Caco-2 (cell line): Measurements from ENCODE around the gene GPSM1. TPM values are rescaled to one million over a fixed set of nuclear protein-coding genes. Genes with fewer than 3 reads are reported as not detected.
A peak's percentile ranks its signal among the peaks of the same experiment; 100 is the strongest.

Source experiments
- BruUV-seq: library from RNA; stranded (reverse); fragments of 400-500 nt; replicated peaks from 2 replicates; lab custom pipeline; 2021; lab: Mats Ljungman, UMichigan
- CTCF ChIA-PET: fragments of 300-600 bp; sonication (Branson Sonifier 250); formaldehyde crosslinking; loops from one replicate; lab custom pipeline; 2022; ENCODE audit warnings: antibody characterized with exemption; lab: Charles Lee
- POLR2A ChIA-PET: fragments of 300-600 bp; sonication (Branson Sonifier 250); formaldehyde crosslinking; loops from one replicate; lab custom pipeline; 2022; ENCODE audit warnings: antibody characterized with exemption; lab: Charles Lee
- DNase-seq, 2 experiments: peaks; one replicate each; pipeline versions ENCODE4 v3.0.0 to v3.0.0-alpha.2; 2020 to 2022
- H3K27me3 ChIP-seq: replicated peaks from 2 replicates; pipeline ENCODE4 v1.6.0; 2011; ENCODE audit warnings: low read length; ENCODE audit not compliant: control insufficient read depth, insufficient read depth
- H3K36me3 ChIP-seq: 2 replicates; pipeline ENCODE4 v1.5.1; 2011; ENCODE audit warnings: low read length; ENCODE audit not compliant: control insufficient read depth, insufficient read depth
- H3K4me1 ChIP-seq: fragments of 250-450 bp; sonication (Bioruptor Pico); 2 replicates; pipeline ENCODE4 v1.5.1; 2020; ENCODE audit warnings: mild to moderate bottlenecking
- H3K4me3 ChIP-seq: 2 replicates; pipeline ENCODE4 v1.5.1; 2011; ENCODE audit warnings: low read depth, mild to moderate bottlenecking, control low read depth, low read length
- H3K9me3 ChIP-seq: fragments of 250-450 bp; sonication (Bioruptor Pico); 2 replicates; pipeline ENCODE4 v1.5.1; 2020; ENCODE audit warnings: mild to moderate bottlenecking, moderate library complexity
- H3K27ac Mint-ChIP-seq: one replicate; pipeline ENCODE4 v1.8.0; 2022; ENCODE audit warnings: mixed read lengths; ENCODE audit not compliant: unreplicated experiment
- H3K27me3 Mint-ChIP-seq: one replicate; pipeline ENCODE4 v1.8.0; 2022; ENCODE audit warnings: mixed read lengths; ENCODE audit not compliant: insufficient read depth, unreplicated experiment
- H3K36me3 Mint-ChIP-seq: one replicate; pipeline ENCODE4 v1.8.0; 2022; ENCODE audit warnings: mild to moderate bottlenecking, mixed read lengths; ENCODE audit not compliant: insufficient read depth, unreplicated experiment
- H3K4me1 Mint-ChIP-seq: one replicate; pipeline ENCODE4 v1.8.0; 2022; ENCODE audit warnings: low read depth, mixed read lengths; ENCODE audit not compliant: unreplicated experiment
- H3K4me3 Mint-ChIP-seq: one replicate; pipeline ENCODE4 v1.8.0; 2022; ENCODE audit warnings: mild to moderate bottlenecking, moderate library complexity, mixed read lengths; ENCODE audit not compliant: unreplicated experiment
- H3K9me3 Mint-ChIP-seq: one replicate; pipeline ENCODE4 v1.8.0; 2022; ENCODE audit warnings: mixed read lengths; ENCODE audit not compliant: unreplicated experiment
- CTCF ChIP-seq, 2 experiments: fragments of 200-600 bp in 1 of 2; IDR thresholded peaks; 1 replicate in 1 of 2; 2 replicates in 1 of 2; pipeline versions ENCODE4 v1.5.1 to v1.8.0; 2011 to 2022; ENCODE audit warnings: antibody characterized with exemption in 1 of 2, control low read depth in 1 of 2, inconsistent platforms in 1 of 2, low read depth in 1 of 2, low read length in 1 of 2, mild to moderate bottlenecking in 1 of 2, moderate library complexity in 1 of 2; ENCODE audit not compliant: insufficient read depth in 1 of 2, severe bottlenecking in 1 of 2, unreplicated experiment in 1 of 2
- intact Hi-C: fragments of 100-400 bp; cut with micrococcal nuclease; formaldehyde crosslinking; loops from one replicate; pipeline ENCODE4 v1.10.0; 2022; ENCODE audit not compliant: unreplicated experiment
- total RNA-seq: library from RNA; stranded (reverse); gene quantifications from 2 replicates; pipeline ENCODE4 v1.2.3, GENCODE V29; 2022

The GPSM1 gene
- total RNA-seq, 1 experiment from 2014 or later = 25.7 TPM

DNA sequence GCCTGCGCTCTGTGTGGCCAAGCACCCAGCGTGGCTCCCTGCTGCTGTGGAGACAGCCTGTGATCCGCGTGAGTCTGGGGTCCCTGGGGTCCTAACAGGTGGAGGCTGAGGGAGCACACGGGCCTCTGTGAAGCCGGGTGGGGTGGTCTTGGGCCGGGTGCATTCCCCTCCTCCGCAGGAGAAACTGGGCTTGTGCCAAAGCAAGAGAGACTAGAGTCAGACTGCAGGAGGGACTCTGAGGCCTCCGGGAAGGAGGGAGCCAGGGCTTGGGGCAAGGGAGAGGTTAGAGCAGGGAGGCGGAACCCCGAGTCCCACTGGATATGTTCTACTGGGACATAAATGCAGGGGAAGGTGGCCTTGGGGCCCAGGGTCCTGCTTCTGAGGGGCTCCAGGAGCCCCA lies 25.7 kb downstream of the GPSM1 start:
- Mint-ChIP-seq H3K27ac (no peak overlapping the region), H3K27me3 (no peaks in the 10 kb centered on the region), H3K4me1 (no peaks in the 10 kb centered on the region), H3K36me3 (peaks cover 43% of the 10 kb centered on the region), H3K9me3 (no peaks in the 10 kb centered on the region), H3K4me3 (no peak overlapping the region)
- DNase-seq = no peak
- intact Hi-C loops = no loop called here
- Histone ChIP-seq H3K4me3 (no peak overlapping the region), H3K9me3 (no peaks in the 10 kb centered on the region), H3K27me3 (no peaks in the 10 kb centered on the region), H3K36me3 (no peaks in the 10 kb centered on the region), H3K4me1 (peaks cover 12% of the 10 kb centered on the region)
- BruUV-seq = no TSS peak
- ChIA-PET POLR2A (no interaction called here), CTCF (no interaction called here)
- no peak for TF ChIP-seq CTCF (IDR thresholded peaks at IDR 0.05; ENCODE audit: insufficient read depth in 1 of 2, low read depth in 1 of 2, low read length in 1 of 2, severe bottlenecking in 1 of 2, unreplicated experiment in 1 of 2)

DNA sequence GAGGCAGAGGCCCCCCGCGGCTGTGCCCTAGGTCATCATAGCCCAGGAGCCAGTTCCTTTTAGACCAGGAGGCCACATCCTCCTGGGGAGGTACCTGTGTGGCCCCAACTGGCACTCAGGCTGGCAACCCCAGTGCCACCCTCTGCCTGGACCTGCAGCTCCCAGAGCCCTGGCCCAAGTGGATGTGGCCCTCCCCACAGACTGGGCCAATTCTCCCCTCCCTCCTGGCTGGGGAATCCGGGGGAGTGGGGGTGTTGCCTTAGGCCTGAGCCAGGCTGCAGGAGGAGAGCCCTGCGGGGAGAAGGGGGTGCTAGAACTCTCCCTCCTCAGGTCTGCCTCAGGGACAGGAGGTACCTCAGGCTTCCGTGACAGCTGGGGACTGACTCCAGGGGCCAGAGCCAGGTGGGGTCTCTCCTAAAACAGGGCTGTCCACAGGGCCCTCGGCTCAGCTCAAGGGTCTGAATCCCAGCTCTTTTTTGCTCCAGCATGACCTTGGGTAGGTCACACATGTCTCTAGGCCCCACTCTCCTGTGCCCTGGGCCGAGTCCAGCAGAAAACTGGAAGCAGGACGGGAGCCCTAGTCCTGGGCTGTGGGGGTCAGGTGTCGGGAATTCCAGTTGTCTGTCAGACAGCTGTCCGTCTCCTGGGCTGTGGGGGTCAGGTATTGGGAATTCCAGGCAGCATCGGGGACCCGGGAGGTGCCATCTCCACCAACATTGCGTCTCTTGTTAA lies 26.6 kb downstream of the GPSM1 start:
- Mint-ChIP-seq H3K9me3 (no peaks in the 10 kb centered on the region), H3K27me3 (no peaks in the 10 kb centered on the region), H3K4me3 (no peak overlapping the region), H3K4me1 (no peaks in the 10 kb centered on the region), H3K27ac (peak overlapping the region; percentile 63), H3K36me3 (peaks cover 46% of the 10 kb centered on the region)
- CTCF ChIA-PET = interaction anchor here (0.9 to 1.6 kb wide), 2 partner anchors 8 to 10 kb away, joined by 3 to 4 read pairs; partner anchors contain the start of gene DNLZ
- H3K27me3 ChIP-seq = no peaks in the 10 kb centered on the region
- no peaks in the 10 kb centered on the region for H3K9me3 ChIP-seq
- DNase-seq = no peak
- TF ChIP-seq CTCF (IDR thresholded peaks at IDR 0.05; ENCODE audit: insufficient read depth in 1 of 2, low read depth in 1 of 2, low read length in 1 of 2, severe bottlenecking in 1 of 2, unreplicated experiment in 1 of 2) = no peak
- no peaks in the 10 kb centered on the region for H3K36me3 ChIP-seq
- POLR2A ChIA-PET = no interaction called here
- H3K4me3 ChIP-seq = no peak overlapping the region
- peaks cover 12% of the 10 kb centered on the region for H3K4me1 ChIP-seq
- intact Hi-C loops = no loop called here
- BruUV-seq = no TSS peak

DNA sequence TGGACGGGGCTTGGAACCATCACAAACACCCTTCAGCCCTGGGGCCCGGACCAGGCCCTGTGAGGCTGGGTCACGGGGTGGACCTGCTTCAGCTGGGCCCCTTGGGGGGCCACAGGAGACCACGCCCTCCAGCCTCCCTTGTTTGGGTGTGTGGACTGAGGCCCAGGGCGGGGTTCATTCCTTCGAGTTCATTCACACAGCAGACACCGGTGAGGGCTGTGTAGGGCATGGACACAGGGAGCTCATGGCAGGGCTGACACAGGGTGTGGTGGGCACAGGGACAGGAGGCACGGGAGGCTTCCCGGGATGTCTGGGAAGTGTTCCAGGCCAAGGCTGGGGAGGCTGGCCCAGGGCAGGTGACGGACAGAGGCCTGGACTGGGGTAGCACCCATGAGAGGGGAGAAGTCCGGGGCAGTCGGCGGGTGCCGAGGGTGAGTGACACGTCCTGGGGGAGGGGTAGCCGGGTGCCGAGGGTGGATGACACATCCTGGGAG lies 27.3 kb downstream of the GPSM1 start:
- BruUV-seq = no TSS peak
- Histone ChIP-seq H3K4me3 (no peak overlapping the region), H3K36me3 (no peaks in the 10 kb centered on the region), H3K27me3 (no peaks in the 10 kb centered on the region), H3K9me3 (no peaks in the 10 kb centered on the region), H3K4me1 (peaks cover 12% of the 10 kb centered on the region)
- TF ChIP-seq CTCF (IDR thresholded peaks at IDR 0.05; ENCODE audit: insufficient read depth in 1 of 2, low read depth in 1 of 2, low read length in 1 of 2, severe bottlenecking in 1 of 2, unreplicated experiment in 1 of 2) = no peak
- Mint-ChIP-seq H3K27ac (peak overlapping the region; percentile 63), H3K9me3 (no peaks in the 10 kb centered on the region), H3K4me3 (no peak overlapping the region), H3K27me3 (no peaks in the 10 kb centered on the region), H3K4me1 (no peaks in the 10 kb centered on the region), H3K36me3 (peaks cover 43% of the 10 kb centered on the region)
- intact Hi-C loops = no loop called here
- CTCF ChIA-PET = interaction anchor here (0.9 to 1.6 kb wide), 2 partner anchors 9 kb away, joined by 3 to 4 read pairs; partner anchors contain the start of gene DNLZ
- peak in 1 of 2 experiments; percentile 59 for DNase-seq
- POLR2A ChIA-PET = no interaction called here
